Endothelial cell of umbilical vein (primary cell): Measurements from ENCODE around the gene ZNF618. TPM values are rescaled to one million over a fixed set of nuclear protein-coding genes. Genes with fewer than 3 reads are reported as not detected.

Experiments
- BruUV-seq: library from RNA; stranded (reverse); fragments of 400-500 nt; replicated peaks from 2 replicates; lab custom pipeline; 2021; lab: Mats Ljungman, UMichigan
- CTCF ChIA-PET: fragments of 300-600, 350-600 bp; sonication (Branson Sonifier 250); formaldehyde crosslinking; loops from one replicate; lab custom pipeline; 2021; ENCODE audit warnings: antibody characterized with exemption, inconsistent platforms; lab: Charles Lee
- POLR2A ChIA-PET: fragments of 300-600, 350-600 bp; sonication (Branson Sonifier 250); formaldehyde crosslinking; loops from one replicate; lab custom pipeline; 2021; ENCODE audit warnings: antibody characterized with exemption, inconsistent platforms; lab: Charles Lee
- DNase-seq: peaks from one replicate; pipeline ENCODE4 v3.0.0-alpha.2; 2011; ENCODE audit warnings: low read depth, low spot score
- FAIRE-seq: peaks from 2 replicates; lab custom pipeline; 2011; peaks lifted over from hg19 to GRCh38; lab: Jason Lieb, UNC
- H2AFZ ChIP-seq: 2 replicates; pipeline ENCODE4 v1.6.0; 2012; ENCODE audit warnings: low read depth, low read length, control low read depth, inconsistent platforms
- H3K27ac ChIP-seq: 2 replicates; pipeline ENCODE4 v1.5.1; 2011; ENCODE audit warnings: low read depth, mild to moderate bottlenecking, control low read depth, low read length, moderate library complexity; ENCODE audit not compliant: insufficient read depth
- H3K27me3 ChIP-seq, 2 experiments: 2 replicates each; pipeline versions ENCODE4 v1.6.0 to v1.6.1; 2011; ENCODE audit warnings: low read length in 2 of 2, mixed read lengths in 1 of 2; ENCODE audit not compliant: control insufficient read depth in 2 of 2, insufficient read depth in 2 of 2
- H3K36me3 ChIP-seq, 2 experiments: 2 replicates in 1 of 2; 3 replicates in 1 of 2; pipeline ENCODE4 v1.5.1; 2011; ENCODE audit warnings: low read length in 2 of 2, mild to moderate bottlenecking in 1 of 2, moderate library complexity in 1 of 2; ENCODE audit not compliant: control insufficient read depth in 2 of 2, insufficient read depth in 2 of 2; ENCODE audit errors: extremely low read depth in 1 of 2
- H3K4me1 ChIP-seq: 3 replicates; pipeline ENCODE4 v1.5.1; 2011; ENCODE audit warnings: mild to moderate bottlenecking, low read length; ENCODE audit not compliant: control insufficient read depth, insufficient read depth; ENCODE audit errors: extremely low read depth
- H3K4me2 ChIP-seq: 2 replicates; pipeline ENCODE4 v1.6.1; 2011; ENCODE audit warnings: low read length, control low read depth, mixed read lengths; ENCODE audit not compliant: insufficient read depth
- H3K4me3 ChIP-seq, 3 experiments: fragments of 200-600 bp in 1 of 3; sonication (generic), shearing (Covaris generic) in 1 of 3; replicated peaks in 1 of 3; 2 replicates each; pipeline ENCODE4 v1.5.1; 2011 to 2016; ENCODE audit warnings: control low read depth in 3 of 3, low read length in 3 of 3, mild to moderate bottlenecking in 2 of 3, inconsistent platforms in 1 of 3, low read depth in 1 of 3, moderate library complexity in 1 of 3; ENCODE audit not compliant: insufficient read depth in 1 of 3
- H3K79me2 ChIP-seq: 2 replicates; pipeline ENCODE4 v1.6.0; 2012; ENCODE audit warnings: low read length, inconsistent platforms; ENCODE audit not compliant: control insufficient read depth, insufficient read depth
- H3K9ac ChIP-seq: replicated peaks from 2 replicates; pipeline ENCODE3; 2011; ENCODE audit warnings: low read length, control low read depth; ENCODE audit not compliant: insufficient read depth; ENCODE audit errors: extremely low read depth
- H3K9me1 ChIP-seq: replicated peaks from 3 replicates; pipeline ENCODE4 v1.6.0; 2011; ENCODE audit warnings: mild to moderate bottlenecking, low read length; ENCODE audit not compliant: control insufficient read depth, insufficient read depth; ENCODE audit errors: extremely low read depth
- H3K9me3 ChIP-seq: replicated peaks from 2 replicates; pipeline ENCODE4 v1.5.1; 2012; ENCODE audit warnings: low read length, inconsistent platforms; ENCODE audit not compliant: control insufficient read depth, insufficient read depth
- H4K20me1 ChIP-seq: replicated peaks from 2 replicates; pipeline ENCODE3; 2011; ENCODE audit warnings: mild to moderate bottlenecking, low read length; ENCODE audit not compliant: control insufficient read depth, insufficient read depth; ENCODE audit errors: extremely low read depth
- EZH2 ChIP-seq: IDR thresholded peaks from 2 replicates; pipeline ENCODE4 v1.6.1; 2012; ENCODE audit warnings: borderline replicate concordance, low read depth, mild to moderate bottlenecking, moderate library complexity, low read length, inconsistent platforms; ENCODE audit not compliant: severe bottlenecking
- FOS ChIP-seq: IDR thresholded peaks from 2 replicates; pipeline ENCODE4 v1.6.1; 2011; ENCODE audit warnings: mild to moderate bottlenecking, low read length, moderate library complexity, borderline replicate concordance; ENCODE audit not compliant: insufficient read depth
- GATA2 ChIP-seq: IDR thresholded peaks from 2 replicates; pipeline ENCODE4 v1.7.0; 2011; ENCODE audit warnings: low read depth, mild to moderate bottlenecking, moderate library complexity, mixed read lengths, low read length; ENCODE audit not compliant: insufficient read length, insufficient read depth
- JUN ChIP-seq: IDR thresholded peaks from 2 replicates; pipeline ENCODE4 v1.6.1; 2011; ENCODE audit warnings: borderline replicate concordance, low read depth; ENCODE audit not compliant: insufficient read length, insufficient read depth
- MYC ChIP-seq: IDR thresholded peaks from one replicate; pipeline ENCODE4 v1.6.1; 2011; ENCODE audit warnings: mild to moderate bottlenecking, low read depth, low read length
- POLR2A ChIP-seq: IDR thresholded peaks from 2 replicates; pipeline ENCODE4 v1.6.1; 2012; ENCODE audit warnings: low read depth, mild to moderate bottlenecking, control low read depth, low read length
- POLR2AphosphoS5 ChIP-seq: IDR thresholded peaks from 2 replicates; pipeline ENCODE4 v1.6.1; 2012; ENCODE audit warnings: low read depth, mild to moderate bottlenecking, control low read depth, low read length, moderate library complexity; ENCODE audit not compliant: insufficient read depth
- dilution Hi-C: fragments of 300-500 bp; cut with MboI; formaldehyde crosslinking; loops from one replicate; pipeline ENCODE4 v1.15.0; 2019; ENCODE audit warnings: low sequenced_read_pairs; ENCODE audit not compliant: extremely low pct_ligation_motif_present
- intact Hi-C: fragments of 100-400 bp; cut with micrococcal nuclease; formaldehyde crosslinking; loops from one replicate; pipeline ENCODE4 v1.10.0; 2022
- polyA plus RNA-seq, 4 experiments: library from polyadenylated mRNA; depleted of rRNA in 3 of 4; stranded (reverse) in 3 of 4; unstranded in 1 of 4; fragments of >200 nt; gene quantifications; 2 replicates each; pipeline versions ENCODE4 v1.2.1 to v1.2.3, GENCODE V29; 2011 to 2012; ENCODE audit warnings: missing spikeins in 1 of 4
- total RNA-seq: library from RNA; stranded (reverse); gene quantifications from 2 replicates; pipeline ENCODE4 v1.2.3, GENCODE V29; 2021
- TF ChIP-seq, protein P1 (sequence below): IDR thresholded peaks from 2 replicates; pipeline ENCODE4 v1.6.1; 2011; ENCODE audit not compliant: insufficient read depth, insufficient read length
- TF ChIP-seq, protein P2 (sequence below), 2 donors: IDR thresholded peaks; 1 replicate in 1 of 2; 2 replicates in 1 of 2; pipeline ENCODE4 v1.5.1; 2011; ENCODE audit warnings: low read length in 2 of 2, mild to moderate bottlenecking in 2 of 2, moderate library complexity in 2 of 2, control low read depth in 1 of 2, inconsistent platforms in 1 of 2, low read depth in 1 of 2; ENCODE audit not compliant: insufficient read depth in 1 of 2; ENCODE audit errors: extremely low read depth in 1 of 2

The ZNF618 gene
- total and polyA plus RNA-seq, 2 donors (not counting 3 experiments of a cell fraction or from before 2014, with no cell fraction given) = 22.6 to 80.3 TPM

DNA sequence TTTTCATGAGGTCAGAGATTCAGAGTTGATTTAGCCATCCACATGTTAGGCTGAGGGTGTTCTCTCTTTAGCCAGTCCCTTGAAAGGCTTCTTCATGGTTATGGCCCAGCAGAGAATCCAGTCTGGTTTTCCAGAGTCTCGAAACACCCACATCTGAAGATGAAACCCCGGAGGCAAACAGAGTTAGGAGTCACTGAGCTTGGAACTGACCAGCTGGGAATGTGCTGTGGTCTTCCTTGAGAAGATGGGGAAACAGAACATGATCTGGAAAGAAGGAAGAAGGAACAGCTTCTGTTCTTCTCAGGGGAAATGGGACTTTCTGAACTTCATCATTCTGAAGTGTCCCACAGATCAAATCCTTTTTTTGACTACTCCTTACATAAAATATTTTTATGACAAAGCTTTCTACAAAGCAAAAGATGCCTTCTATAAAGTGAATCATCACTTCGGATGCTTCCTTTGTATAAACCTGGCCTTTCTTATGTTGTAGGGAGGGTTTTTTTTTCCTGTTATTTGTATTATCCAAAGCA lies 45.4 kb downstream of the ZNF618 start:
- no peak overlapping the region for H3K9ac ChIP-seq
- dilution Hi-C loops (no loop called here), intact Hi-C loops (no loop called here)
- H3K4me1 ChIP-seq = peaks cover 2% of the 10 kb centered on the region
- no peaks in the 10 kb centered on the region for H3K27me3 ChIP-seq
- FAIRE-seq (no peak), DNase-seq (no peak)
- H2AFZ ChIP-seq = no peak overlapping the region
- H3K36me3 ChIP-seq = peaks cover 2 to 3% of the 10 kb centered on the region in 2 experiments
- peaks cover 85% of the 10 kb centered on the region for H3K79me2 ChIP-seq
- H4K20me1 ChIP-seq = peaks cover 6% of the 10 kb centered on the region
- POLR2A ChIA-PET = no interaction called here
- H3K9me3 ChIP-seq = no peaks in the 10 kb centered on the region
- H3K27ac ChIP-seq = no peak overlapping the region
- TF ChIP-seq FOS (no peak), GATA2 (no peak), MYC (no peak), POLR2AphosphoS5 (no peak), POLR2A (no peak), EZH2 (no peak), JUN (no peak)
- no TSS peak for BruUV-seq
- no peaks in the 10 kb centered on the region for H3K9me1 ChIP-seq
- CTCF ChIA-PET = interaction anchor here (1.0 to 1.5 kb wide), 3 partner anchors 15 to 44 kb away, joined by 3 read pairs; no protein-coding TSS in a partner anchor
- no peak overlapping the region for H3K4me3 ChIP-seq
- H3K4me2 ChIP-seq = no peak overlapping the region

- Histone ChIP-seq H2AFZ (no peak overlapping the region), H3K4me3 (no peak overlapping the region), H3K27me3 (no peaks in the 10 kb centered on the region), H4K20me1 (peaks cover 6% of the 10 kb centered on the region), H3K9me3 (no peaks in the 10 kb centered on the region), H3K36me3 (peaks cover 0 to 3% of the 10 kb centered on the region in 2 experiments), H3K9ac (no peak overlapping the region), H3K4me2 (no peak overlapping the region), H3K27ac (no peak overlapping the region), H3K4me1 (peaks cover 3% of the 10 kb centered on the region), H3K9me1 (no peaks in the 10 kb centered on the region), H3K79me2 (peaks cover 84% of the 10 kb centered on the region)
- dilution Hi-C loops (no loop called here), intact Hi-C loops (no loop called here)
- TF ChIP-seq POLR2AphosphoS5 = no peak
- no peak for TF ChIP-seq EZH2
- TF ChIP-seq, protein P1, sequence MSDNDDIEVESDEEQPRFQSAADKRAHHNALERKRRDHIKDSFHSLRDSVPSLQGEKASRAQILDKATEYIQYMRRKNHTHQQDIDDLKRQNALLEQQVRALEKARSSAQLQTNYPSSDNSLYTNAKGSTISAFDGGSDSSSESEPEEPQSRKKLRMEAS = no peak
- TF ChIP-seq, protein P2, sequence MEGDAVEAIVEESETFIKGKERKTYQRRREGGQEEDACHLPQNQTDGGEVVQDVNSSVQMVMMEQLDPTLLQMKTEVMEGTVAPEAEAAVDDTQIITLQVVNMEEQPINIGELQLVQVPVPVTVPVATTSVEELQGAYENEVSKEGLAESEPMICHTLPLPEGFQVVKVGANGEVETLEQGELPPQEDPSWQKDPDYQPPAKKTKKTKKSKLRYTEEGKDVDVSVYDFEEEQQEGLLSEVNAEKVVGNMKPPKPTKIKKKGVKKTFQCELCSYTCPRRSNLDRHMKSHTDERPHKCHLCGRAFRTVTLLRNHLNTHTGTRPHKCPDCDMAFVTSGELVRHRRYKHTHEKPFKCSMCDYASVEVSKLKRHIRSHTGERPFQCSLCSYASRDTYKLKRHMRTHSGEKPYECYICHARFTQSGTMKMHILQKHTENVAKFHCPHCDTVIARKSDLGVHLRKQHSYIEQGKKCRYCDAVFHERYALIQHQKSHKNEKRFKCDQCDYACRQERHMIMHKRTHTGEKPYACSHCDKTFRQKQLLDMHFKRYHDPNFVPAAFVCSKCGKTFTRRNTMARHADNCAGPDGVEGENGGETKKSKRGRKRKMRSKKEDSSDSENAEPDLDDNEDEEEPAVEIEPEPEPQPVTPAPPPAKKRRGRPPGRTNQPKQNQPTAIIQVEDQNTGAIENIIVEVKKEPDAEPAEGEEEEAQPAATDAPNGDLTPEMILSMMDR (IDR thresholded peaks at IDR 0.05; ENCODE audit: extremely low read depth in 1 of 2, insufficient read depth in 1 of 2, low read depth in 1 of 2, low read length in 2 of 2) = no peak
- no peak for TF ChIP-seq FOS
- TF ChIP-seq GATA2 = no peak
- no peak for TF ChIP-seq JUN
- no peak for TF ChIP-seq POLR2A
- no peak for TF ChIP-seq MYC
- no peak for FAIRE-seq
- no TSS peak for BruUV-seq
- ChIA-PET CTCF (interaction anchor here (1.0 kb wide), 2 partner anchors 16 to 45 kb away, joined by 3 read pairs; no protein-coding TSS in a partner anchor), POLR2A (no interaction called here)
- DNase-seq = no peak
Measured at GRCh38 chr9:113922160-113922559, 46.1 kb downstream of the ZNF618 start.
